Liver (tissue), 9 donors: ENCODE results near the gene AP3M1. TPM values are rescaled to one million over a fixed set of nuclear protein-coding genes. Genes with fewer than 3 reads are reported as not detected.

ENCODE experiments used
- DNase-seq: peaks from one replicate; pipeline ENCODE4 v3.0.0-alpha.2; 2017; ENCODE audit warnings: low spot score
- H3K27ac ChIP-seq, 2 donors: one replicate each; pipeline ENCODE4 v1.7.0; 2013; ENCODE audit warnings: inconsistent platforms in 2 of 2, low read length in 2 of 2, control low read depth in 1 of 2, low read depth in 1 of 2, mild to moderate bottlenecking in 1 of 2
- H3K27me3 ChIP-seq, 4 donors: one replicate each; pipeline versions ENCODE4 v1.6.1 to v1.7.0; 2013; ENCODE audit warnings: low read length in 3 of 4, inconsistent platforms in 1 of 4, mild to moderate bottlenecking in 1 of 4, moderate library complexity in 1 of 4; ENCODE audit not compliant: control insufficient read depth in 4 of 4, insufficient read depth in 4 of 4
- H3K36me3 ChIP-seq, 4 donors: one replicate each; pipeline versions ENCODE4 v1.6.1 to v1.7.0; 2013; ENCODE audit warnings: low read length in 3 of 4, mild to moderate bottlenecking in 3 of 4, low read depth in 1 of 4, moderate library complexity in 1 of 4; ENCODE audit not compliant: control insufficient read depth in 4 of 4, insufficient read depth in 3 of 4
- H3K4me1 ChIP-seq, 4 donors: one replicate each; pipeline versions ENCODE4 v1.6.1 to v1.7.0; 2013; ENCODE audit warnings: low read length in 3 of 4, mild to moderate bottlenecking in 3 of 4, moderate library complexity in 1 of 4; ENCODE audit not compliant: control insufficient read depth in 4 of 4, insufficient read depth in 4 of 4
- H3K4me3 ChIP-seq, 3 donors: one replicate each; pipeline versions ENCODE4 v1.6.1 to v1.7.0; 2013; ENCODE audit warnings: low read length in 3 of 3, control low read depth in 1 of 3, low read depth in 1 of 3, mild to moderate bottlenecking in 1 of 3
- H3K9ac ChIP-seq, 2 donors: one replicate each; pipeline ENCODE4 v1.7.0; 2013; ENCODE audit warnings: low read length in 2 of 2, mild to moderate bottlenecking in 2 of 2, moderate library complexity in 2 of 2, control low read depth in 1 of 2, low read depth in 1 of 2
- H3K9me3 ChIP-seq, 4 donors: one replicate each; pipeline versions ENCODE4 v1.6.1 to v1.7.0; 2013; ENCODE audit warnings: low read length in 3 of 4; ENCODE audit not compliant: control insufficient read depth in 4 of 4
- EGR1 ChIP-seq, 2 donors: IDR thresholded peaks; 2 replicates each; pipeline ENCODE4 v1.6.1; 2016 to 2018; ENCODE audit warnings: antibody characterized with exemption in 2 of 2, low read depth in 2 of 2
- FOXA1 ChIP-seq: IDR thresholded peaks from 2 replicates; pipeline ENCODE4 v1.6.1; 2016; ENCODE audit warnings: antibody characterized with exemption
- FOXA2 ChIP-seq: IDR thresholded peaks from 2 replicates; pipeline ENCODE4 v1.6.1; 2016; ENCODE audit warnings: antibody characterized with exemption
- GABPA ChIP-seq, 2 donors: IDR thresholded peaks in 1 of 2; conservative IDR thresholded peaks in 1 of 2; 2 replicates each; pipeline ENCODE4 v1.6.1; 2016; ENCODE audit warnings: antibody characterized with exemption in 2 of 2, mild to moderate bottlenecking in 1 of 2, moderate library complexity in 1 of 2
- HNF4A ChIP-seq, 2 donors: conservative IDR thresholded peaks; 2 replicates each; pipeline ENCODE4 v1.6.1; 2016; ENCODE audit warnings: antibody characterized with exemption in 2 of 2, mild to moderate bottlenecking in 2 of 2
- HNF4G ChIP-seq: IDR thresholded peaks from 2 replicates; pipeline ENCODE4 v1.6.1; 2016; ENCODE audit warnings: antibody characterized with exemption
- JUND ChIP-seq, 2 donors: IDR thresholded peaks; 2 replicates each; pipeline ENCODE4 v1.6.1; 2016; ENCODE audit warnings: antibody characterized with exemption in 2 of 2
- NR2F2 ChIP-seq: IDR thresholded peaks from 2 replicates; pipeline ENCODE4 v1.6.1; 2016; ENCODE audit warnings: antibody characterized with exemption
- RAD21 ChIP-seq, 2 donors: IDR thresholded peaks; 2 replicates each; pipeline ENCODE4 v1.6.1; 2016; ENCODE audit warnings: antibody characterized with exemption in 2 of 2, mild to moderate bottlenecking in 2 of 2
- RXRA ChIP-seq, 2 donors: IDR thresholded peaks; 2 replicates each; pipeline ENCODE4 v1.6.1; 2017 to 2018; ENCODE audit warnings: antibody characterized with exemption in 2 of 2, mild to moderate bottlenecking in 1 of 2
- SP1 ChIP-seq: IDR thresholded peaks from 2 replicates; pipeline ENCODE4 v1.6.1; 2018; ENCODE audit warnings: antibody characterized with exemption, mild to moderate bottlenecking
- TAF1 ChIP-seq: conservative IDR thresholded peaks from 2 replicates; pipeline ENCODE4 v1.6.1; 2016; ENCODE audit warnings: antibody characterized with exemption, mild to moderate bottlenecking
- YY1 ChIP-seq: IDR thresholded peaks from 2 replicates; pipeline ENCODE4 v1.6.1; 2016; ENCODE audit warnings: antibody characterized with exemption, mild to moderate bottlenecking
- WGBS: extraction: QIAGEN DNeasy Blood & Tissue Kit; methylation state at CpG from one replicate; pipeline ENCODE4 v1.1.7; 2013; 5-methylcytosine and 5-hydroxymethylcytosine counted together
- polyA plus RNA-seq, 2 donors: library from polyadenylated mRNA; stranded (reverse) in 1 of 2; unstranded in 1 of 2; fragments of 200-250 nt in 1 of 2; fragments of >200 nt in 1 of 2; fragmentation: Nextera tagmentation in 1 of 2; extraction: Ambion mirVana in 1 of 2; gene quantifications; one replicate each; pipeline versions ENCODE4 v1.2.1 to v1.2.3, GENCODE V29; 2013 to 2015
- total RNA-seq, 2 donors: library from RNA; depleted of rRNA; stranded (reverse); fragments of >200 nt; gene quantifications; one replicate each; pipeline ENCODE4 v1.2.3, GENCODE V29; 2014
- TF ChIP-seq, protein P1 (sequence below): IDR thresholded peaks from 2 replicates; pipeline ENCODE4 v1.6.1; 2016; ENCODE audit warnings: antibody characterized with exemption
- TF ChIP-seq, protein P2 (sequence below): IDR thresholded peaks from 2 replicates; pipeline ENCODE4 v1.6.1; 2016; ENCODE audit warnings: antibody characterized with exemption
- TF ChIP-seq, protein P3 (sequence below): IDR thresholded peaks from 2 replicates; pipeline ENCODE4 v1.6.1; 2016; ENCODE audit warnings: antibody characterized with exemption, mild to moderate bottlenecking
- TF ChIP-seq, protein P4 (sequence below): fragments of 150-350 bp; IDR thresholded peaks from 2 replicates; pipeline ENCODE4 v1.5.1; 2017; ENCODE audit warnings: improper control_type of control experiment, low read depth, low read length; ENCODE audit not compliant: missing input control
- TF ChIP-seq, protein P5 (sequence below): IDR thresholded peaks from 2 replicates; pipeline ENCODE4 v1.6.1; 2016; ENCODE audit warnings: antibody characterized with exemption
- donor health status: healthy.
- donor health status: healthy.
- donor health status: healthy.
- donor health status: healthy.
- donor health status: healthy.

The AP3M1 gene
- total and polyA plus RNA-seq, 4 donors: 7.5 to 24.8 (median 16.6) TPM

DNA sequence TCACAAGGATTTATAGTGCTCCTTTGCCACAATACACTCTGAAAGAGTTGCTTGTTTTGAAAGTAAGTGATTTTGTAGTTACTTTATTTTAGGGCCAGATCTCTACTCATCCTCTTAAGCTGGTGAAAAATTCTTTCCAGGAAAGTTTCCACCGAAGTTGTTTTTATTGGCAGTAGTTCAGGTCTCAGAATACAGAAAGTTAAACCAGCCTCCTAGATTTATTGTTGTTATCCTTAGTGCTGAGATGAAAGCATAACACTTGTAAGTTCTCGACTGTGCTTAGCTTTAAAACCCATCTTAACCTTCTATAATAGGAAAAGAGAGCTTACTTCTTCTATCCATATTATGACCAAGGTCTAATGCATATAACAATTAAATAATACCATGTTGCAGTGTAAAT is 5.5 kb downstream of the AP3M1 start:
- H3K9me3 ChIP-seq: no peaks in the 10 kb centered on the region
- TF ChIP-seq NR2F2 (no peak), SP1 (no peak), JUND (IDR thresholded peaks at IDR 0.05) (no peak), GABPA (IDR thresholded peaks at IDR 0.05 in 1 of 2, conservative IDR thresholded peaks at IDR 0.05 in 1 of 2) (no peak), FOXA1 (no peak), RXRA (IDR thresholded peaks at IDR 0.05) (no peak), TAF1 (no peak)
- TF ChIP-seq, protein P1, sequence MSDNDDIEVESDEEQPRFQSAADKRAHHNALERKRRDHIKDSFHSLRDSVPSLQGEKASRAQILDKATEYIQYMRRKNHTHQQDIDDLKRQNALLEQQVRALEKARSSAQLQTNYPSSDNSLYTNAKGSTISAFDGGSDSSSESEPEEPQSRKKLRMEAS: no peak
- H3K4me3 ChIP-seq: no peak overlapping the region
- no peaks in the 10 kb centered on the region for H3K27me3 ChIP-seq
- no peak for DNase-seq
- peaks cover 0 to 3% (median 2%) of the 10 kb centered on the region in 4 donors for H3K36me3 ChIP-seq
- H3K9ac ChIP-seq: no peak overlapping the region
- no peak overlapping the region for H3K27ac ChIP-seq
- 46% methylated on average over 2 of the region's 2 CpGs for WGBS
- H3K4me1 ChIP-seq: peaks cover 3 to 13% (median 7%) of the 10 kb centered on the region in 4 donors

DNA sequence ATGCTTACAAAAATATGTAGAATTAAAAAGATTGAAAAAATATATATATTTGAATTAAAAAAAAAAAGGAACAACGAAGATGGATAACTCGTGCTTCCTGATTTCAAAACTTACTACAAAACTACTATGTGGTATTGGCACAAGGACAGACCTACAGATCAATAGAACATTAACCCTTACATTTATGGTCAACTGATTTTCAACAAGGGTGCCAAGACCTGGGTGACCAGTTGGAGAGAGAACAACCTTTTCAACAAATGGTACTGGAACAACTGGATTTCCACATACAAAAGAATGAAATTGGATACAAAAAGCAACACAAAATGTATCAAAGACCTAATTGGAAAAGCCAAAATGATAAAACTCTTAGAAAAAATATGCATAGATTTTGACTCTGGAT is 10.1 kb downstream of the AP3M1 start:
- Histone ChIP-seq H3K4me1 (peaks cover 0 to 4% (median 2%) of the 10 kb centered on the region in 4 donors), H3K36me3 (peaks cover 5 to 26% (median 18%) of the 10 kb centered on the region in 4 donors), H3K27ac (no peak overlapping the region), H3K9me3 (no peaks in the 10 kb centered on the region), H3K4me3 (no peak overlapping the region), H3K27me3 (no peaks in the 10 kb centered on the region), H3K9ac (no peak overlapping the region)
- no peak for DNase-seq
- no peak for TF ChIP-seq FOXA1
- TF ChIP-seq JUND (IDR thresholded peaks at IDR 0.05): no peak
- TF ChIP-seq HNF4A (conservative IDR thresholded peaks at IDR 0.05): peak; percentile 28 to 50
- TF ChIP-seq, protein P2, sequence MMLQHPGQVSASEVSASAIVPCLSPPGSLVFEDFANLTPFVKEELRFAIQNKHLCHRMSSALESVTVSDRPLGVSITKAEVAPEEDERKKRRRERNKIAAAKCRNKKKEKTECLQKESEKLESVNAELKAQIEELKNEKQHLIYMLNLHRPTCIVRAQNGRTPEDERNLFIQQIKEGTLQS: no peak
- TF ChIP-seq TAF1: no peak
- peak in 1 of 2 donors; percentile 17 for TF ChIP-seq GABPA (IDR thresholded peaks at IDR 0.05 in 1 of 2, conservative IDR thresholded peaks at IDR 0.05 in 1 of 2)
- TF ChIP-seq, protein P3, sequence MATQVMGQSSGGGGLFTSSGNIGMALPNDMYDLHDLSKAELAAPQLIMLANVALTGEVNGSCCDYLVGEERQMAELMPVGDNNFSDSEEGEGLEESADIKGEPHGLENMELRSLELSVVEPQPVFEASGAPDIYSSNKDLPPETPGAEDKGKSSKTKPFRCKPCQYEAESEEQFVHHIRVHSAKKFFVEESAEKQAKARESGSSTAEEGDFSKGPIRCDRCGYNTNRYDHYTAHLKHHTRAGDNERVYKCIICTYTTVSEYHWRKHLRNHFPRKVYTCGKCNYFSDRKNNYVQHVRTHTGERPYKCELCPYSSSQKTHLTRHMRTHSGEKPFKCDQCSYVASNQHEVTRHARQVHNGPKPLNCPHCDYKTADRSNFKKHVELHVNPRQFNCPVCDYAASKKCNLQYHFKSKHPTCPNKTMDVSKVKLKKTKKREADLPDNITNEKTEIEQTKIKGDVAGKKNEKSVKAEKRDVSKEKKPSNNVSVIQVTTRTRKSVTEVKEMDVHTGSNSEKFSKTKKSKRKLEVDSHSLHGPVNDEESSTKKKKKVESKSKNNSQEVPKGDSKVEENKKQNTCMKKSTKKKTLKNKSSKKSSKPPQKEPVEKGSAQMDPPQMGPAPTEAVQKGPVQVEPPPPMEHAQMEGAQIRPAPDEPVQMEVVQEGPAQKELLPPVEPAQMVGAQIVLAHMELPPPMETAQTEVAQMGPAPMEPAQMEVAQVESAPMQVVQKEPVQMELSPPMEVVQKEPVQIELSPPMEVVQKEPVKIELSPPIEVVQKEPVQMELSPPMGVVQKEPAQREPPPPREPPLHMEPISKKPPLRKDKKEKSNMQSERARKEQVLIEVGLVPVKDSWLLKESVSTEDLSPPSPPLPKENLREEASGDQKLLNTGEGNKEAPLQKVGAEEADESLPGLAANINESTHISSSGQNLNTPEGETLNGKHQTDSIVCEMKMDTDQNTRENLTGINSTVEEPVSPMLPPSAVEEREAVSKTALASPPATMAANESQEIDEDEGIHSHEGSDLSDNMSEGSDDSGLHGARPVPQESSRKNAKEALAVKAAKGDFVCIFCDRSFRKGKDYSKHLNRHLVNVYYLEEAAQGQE: no peak
- TF ChIP-seq EGR1 (IDR thresholded peaks at IDR 0.05; ENCODE audit: low read depth in 2 of 2): no peak
- TF ChIP-seq YY1: peak; percentile 62
- TF ChIP-seq, protein P4, sequence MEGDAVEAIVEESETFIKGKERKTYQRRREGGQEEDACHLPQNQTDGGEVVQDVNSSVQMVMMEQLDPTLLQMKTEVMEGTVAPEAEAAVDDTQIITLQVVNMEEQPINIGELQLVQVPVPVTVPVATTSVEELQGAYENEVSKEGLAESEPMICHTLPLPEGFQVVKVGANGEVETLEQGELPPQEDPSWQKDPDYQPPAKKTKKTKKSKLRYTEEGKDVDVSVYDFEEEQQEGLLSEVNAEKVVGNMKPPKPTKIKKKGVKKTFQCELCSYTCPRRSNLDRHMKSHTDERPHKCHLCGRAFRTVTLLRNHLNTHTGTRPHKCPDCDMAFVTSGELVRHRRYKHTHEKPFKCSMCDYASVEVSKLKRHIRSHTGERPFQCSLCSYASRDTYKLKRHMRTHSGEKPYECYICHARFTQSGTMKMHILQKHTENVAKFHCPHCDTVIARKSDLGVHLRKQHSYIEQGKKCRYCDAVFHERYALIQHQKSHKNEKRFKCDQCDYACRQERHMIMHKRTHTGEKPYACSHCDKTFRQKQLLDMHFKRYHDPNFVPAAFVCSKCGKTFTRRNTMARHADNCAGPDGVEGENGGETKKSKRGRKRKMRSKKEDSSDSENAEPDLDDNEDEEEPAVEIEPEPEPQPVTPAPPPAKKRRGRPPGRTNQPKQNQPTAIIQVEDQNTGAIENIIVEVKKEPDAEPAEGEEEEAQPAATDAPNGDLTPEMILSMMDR: no peak
- peak; percentile 10 for TF ChIP-seq HNF4G
- TF ChIP-seq RXRA (IDR thresholded peaks at IDR 0.05): peak in 1 of 2 donors; percentile 41
- no peak for TF ChIP-seq NR2F2
- TF ChIP-seq RAD21 (IDR thresholded peaks at IDR 0.05): peak; percentile 40 to 53
- TF ChIP-seq SP1: peak; percentile 10
- TF ChIP-seq FOXA2: no peak
- TF ChIP-seq, protein P5, sequence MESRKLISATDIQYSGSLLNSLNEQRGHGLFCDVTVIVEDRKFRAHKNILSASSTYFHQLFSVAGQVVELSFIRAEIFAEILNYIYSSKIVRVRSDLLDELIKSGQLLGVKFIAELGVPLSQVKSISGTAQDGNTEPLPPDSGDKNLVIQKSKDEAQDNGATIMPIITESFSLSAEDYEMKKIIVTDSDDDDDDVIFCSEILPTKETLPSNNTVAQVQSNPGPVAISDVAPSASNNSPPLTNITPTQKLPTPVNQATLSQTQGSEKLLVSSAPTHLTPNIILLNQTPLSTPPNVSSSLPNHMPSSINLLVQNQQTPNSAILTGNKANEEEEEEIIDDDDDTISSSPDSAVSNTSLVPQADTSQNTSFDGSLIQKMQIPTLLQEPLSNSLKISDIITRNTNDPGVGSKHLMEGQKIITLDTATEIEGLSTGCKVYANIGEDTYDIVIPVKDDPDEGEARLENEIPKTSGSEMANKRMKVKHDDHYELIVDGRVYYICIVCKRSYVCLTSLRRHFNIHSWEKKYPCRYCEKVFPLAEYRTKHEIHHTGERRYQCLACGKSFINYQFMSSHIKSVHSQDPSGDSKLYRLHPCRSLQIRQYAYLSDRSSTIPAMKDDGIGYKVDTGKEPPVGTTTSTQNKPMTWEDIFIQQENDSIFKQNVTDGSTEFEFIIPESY: peak; percentile 52
- TF ChIP-seq, protein P1: peak; percentile 22
- WGBS: 30% methylated on average over 2 of the region's 2 CpGs
